WI38 (cell line): ENCODE data around the gene HIRIP3.

Experiments
- H3K4me3 ChIP-seq: 2 replicates; pipeline ENCODE4 v1.5.1; 2011; ENCODE audit warnings: low read depth, mild to moderate bottlenecking, control low read depth, low read length
- CTCF ChIP-seq: IDR thresholded peaks from 2 replicates; pipeline ENCODE4 v1.5.1; 2012; ENCODE audit warnings: low read depth, mild to moderate bottlenecking, control low read depth, low read length

Gene HIRIP3

GRCh38 chr16:29975134-29975538 is 20.3 kb downstream of the HIRIP3 start:
- no peak for TF ChIP-seq CTCF
- peak overlapping the region; percentile 85 for H3K4me3 ChIP-seq

- H3K4me3 ChIP-seq = peak overlapping the region; percentile 85
- TF ChIP-seq CTCF = no peak
Observed at GRCh38 chr16:29974291-29975133, 20.9 kb downstream of the HIRIP3 start.

- TF ChIP-seq CTCF = no peak
- H3K4me3 ChIP-seq = peak within 1 kb of the TSS; percentile 85
Observed at GRCh38 chr16:29973384-29974246, 21.8 kb downstream of the HIRIP3 start, which contains the start of gene TAOK2. TSS of gene TAOK2 (plus strand) at chr16:29973868. CDS start at chr16:29977773, 3,905 bp downstream.

GRCh38 chr16:29972992-29973383 is 22.4 kb downstream of the HIRIP3 start:
- TF ChIP-seq CTCF = no peak
- H3K4me3 ChIP-seq = no peak overlapping the region

DNA sequence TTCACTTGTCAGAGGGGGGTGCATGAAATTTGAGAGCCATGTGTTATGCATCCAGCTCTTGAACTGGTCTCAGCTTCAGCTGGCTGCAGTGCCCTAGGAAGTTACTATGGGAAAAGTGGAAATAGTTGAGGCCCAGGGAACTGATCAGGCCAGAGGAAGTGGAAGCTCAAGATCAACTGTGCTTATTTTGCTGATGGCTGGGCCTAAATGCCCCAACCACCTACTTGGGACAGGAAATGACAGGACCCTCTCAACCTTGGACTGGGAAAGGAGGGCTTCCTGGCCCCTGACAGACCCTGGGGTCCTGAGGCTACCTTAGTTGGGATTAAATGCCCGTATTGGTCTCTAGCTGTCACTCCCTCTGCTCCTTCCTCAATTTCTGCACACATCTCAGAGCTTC is 22.9 kb downstream of the HIRIP3 start:
- no peak for TF ChIP-seq CTCF
- H3K4me3 ChIP-seq = no peak overlapping the region

DNA sequence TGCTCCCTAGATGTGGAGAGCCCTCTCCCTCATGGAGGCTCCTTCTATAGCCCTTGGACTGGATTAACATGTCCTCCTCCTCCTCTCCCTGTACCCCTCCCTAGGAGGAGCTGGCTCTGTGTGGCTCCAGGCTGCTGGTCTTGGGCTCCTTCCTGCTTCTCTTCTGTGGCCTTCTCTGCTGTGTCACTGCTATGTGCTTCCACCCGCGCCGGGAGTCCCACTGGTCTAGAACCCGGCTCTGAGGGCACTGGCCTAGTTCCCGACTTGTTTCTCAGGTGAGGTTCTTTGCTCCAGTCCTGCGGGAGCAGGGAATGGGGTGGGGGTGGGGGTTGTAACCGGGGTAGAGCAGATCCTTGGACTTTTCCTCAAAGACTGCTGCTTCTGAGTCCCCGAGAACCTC is 24.1 kb downstream of the HIRIP3 start:
- no peak for TF ChIP-seq CTCF

DNA sequence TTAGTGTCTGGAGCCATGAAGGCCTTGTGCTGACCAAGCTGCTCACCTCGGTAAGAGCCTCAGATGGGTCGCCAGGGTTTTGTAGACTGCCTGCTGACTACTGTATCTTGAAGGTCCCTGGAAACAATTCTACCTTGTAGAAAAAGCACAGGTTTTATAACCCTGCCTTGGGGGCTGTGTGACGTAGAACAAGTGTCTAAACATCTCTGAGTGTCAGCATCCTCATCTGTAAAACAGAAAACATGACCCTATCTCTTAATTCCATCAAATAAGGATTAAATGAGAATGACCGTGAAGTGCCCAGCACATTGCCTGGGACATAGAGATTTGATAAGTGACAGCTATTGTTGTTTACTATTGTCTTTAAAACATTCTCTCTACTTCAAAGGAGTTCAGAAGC is 27.2 kb downstream of the HIRIP3 start:
- H3K4me3 ChIP-seq = no peak overlapping the region
- no peak for TF ChIP-seq CTCF

More for the DNA sequence above, 24.1 kb downstream of the HIRIP3 start:
- no peak overlapping the region for H3K4me3 ChIP-seq
